Fibroblast of lung (primary cell): ENCODE data around the gene CYTH4. TPM values are rescaled to one million over a fixed set of nuclear protein-coding genes. Genes with fewer than 3 reads are reported as not detected.

Experiments used
- DNase-seq, 2 donors: peaks; one replicate each; pipeline versions ENCODE4 v3.0.0 to v3.0.0-alpha.2; 2010; ENCODE audit warnings: low read depth in 2 of 2
- H2AFZ ChIP-seq: 2 replicates; pipeline ENCODE4 v1.5.1; 2012; ENCODE audit warnings: low read length, control low read depth, inconsistent platforms
- H3K27ac ChIP-seq: 2 replicates; pipeline ENCODE4 v1.5.1; 2011; ENCODE audit warnings: low read length, control low read depth; ENCODE audit not compliant: insufficient read depth
- H3K27me3 ChIP-seq: 2 replicates; pipeline ENCODE4 v1.5.1; 2011; ENCODE audit warnings: mild to moderate bottlenecking, low read length; ENCODE audit not compliant: control insufficient read depth, insufficient read depth
- H3K36me3 ChIP-seq: 2 replicates; pipeline ENCODE4 v1.5.1; 2011; ENCODE audit warnings: low read length; ENCODE audit not compliant: control insufficient read depth, insufficient read depth
- H3K4me1 ChIP-seq: 2 replicates; pipeline ENCODE4 v1.5.1; 2011; ENCODE audit warnings: low read length; ENCODE audit not compliant: control insufficient read depth, insufficient read depth; ENCODE audit errors: extremely low read depth
- H3K4me2 ChIP-seq: 2 replicates; pipeline ENCODE4 v1.5.1; 2011; ENCODE audit warnings: low read length, control low read depth; ENCODE audit not compliant: insufficient read depth; ENCODE audit errors: extremely low read depth
- H3K4me3 ChIP-seq, 4 experiments: fragments of 200-600 bp in 1 of 4; sonication (generic) in 1 of 4; replicated peaks in 1 of 4; 2 replicates each; pipeline ENCODE4 v1.5.1; 2011 to 2016; ENCODE audit warnings: low read length in 4 of 4, low read depth in 3 of 4, mild to moderate bottlenecking in 3 of 4, control low read depth in 2 of 4, inconsistent platforms in 1 of 4, mixed read lengths in 1 of 4; ENCODE audit not compliant: insufficient read depth in 1 of 4; ENCODE audit errors: control extremely low read depth in 1 of 4
- H3K79me2 ChIP-seq: 2 replicates; pipeline ENCODE4 v1.5.1; 2012; ENCODE audit warnings: mild to moderate bottlenecking, low read length, inconsistent platforms; ENCODE audit not compliant: control insufficient read depth, insufficient read depth
- H3K9ac ChIP-seq: 2 replicates; pipeline ENCODE4 v1.5.1; 2011; ENCODE audit warnings: mild to moderate bottlenecking, low read length, control low read depth; ENCODE audit not compliant: insufficient read depth
- H3K9me3 ChIP-seq: 2 replicates; pipeline ENCODE4 v1.5.1; 2012; ENCODE audit warnings: low read depth, low read length; ENCODE audit not compliant: control insufficient read depth, insufficient read depth
- H4K20me1 ChIP-seq: 2 replicates; pipeline ENCODE4 v1.5.1; 2011; ENCODE audit warnings: low read length; ENCODE audit not compliant: control insufficient read depth, insufficient read depth; ENCODE audit errors: extremely low read depth
- CTCF ChIP-seq, 2 donors: IDR thresholded peaks in 1 of 2; conservative IDR thresholded peaks in 1 of 2; 1 replicate in 1 of 2; 2 replicates in 1 of 2; pipeline ENCODE4 v1.5.1; 2011 to 2012; ENCODE audit warnings: low read length in 2 of 2, control low read depth in 1 of 2, inconsistent platforms in 1 of 2, low read depth in 1 of 2, mild to moderate bottlenecking in 1 of 2
- EZH2 ChIP-seq: IDR thresholded peaks from 2 replicates; pipeline ENCODE4 v1.5.1; 2012; ENCODE audit warnings: low read length, control low read depth, mild to moderate bottlenecking; ENCODE audit errors: missing control alignments
- polyA plus RNA-seq, 2 donors: library from polyadenylated mRNA; depleted of rRNA in 1 of 2; stranded (reverse) in 1 of 2; unstranded in 1 of 2; fragments of >200 nt; gene quantifications; 2 replicates each; pipeline ENCODE4 v1.2.1, GENCODE V29; 2011 to 2012; ENCODE audit warnings: missing spikeins in 1 of 2
- total RNA-seq: library from RNA; depleted of rRNA; stranded (reverse); fragments of >200 nt; gene quantifications from 2 replicates; pipeline ENCODE4 v1.2.1, GENCODE V29; 2014

Gene CYTH4
- total and polyA plus RNA-seq, 2 donors (not counting 1 experiment from before 2014, with no cell fraction given), result under 0.01 TPM; not detected in 1

GRCh38 chr22:37353839-37354238 lies 71.5 kb downstream of the CYTH4 start:
- TF ChIP-seq EZH2 (no peak), CTCF (conservative IDR thresholded peaks at IDR 0.05 in 1 of 2, IDR thresholded peaks at IDR 0.05 in 1 of 2; ENCODE audit: low read depth in 1 of 2, low read length in 2 of 2) (no peak)
- DNase-seq, result peak in 1 of 2 donors; percentile 94
- H3K27me3 ChIP-seq, result peaks cover 24% of the 10 kb centered on the region

GRCh38 chr22:37354261-37354660 lies 72.0 kb downstream of the CYTH4 start:
- DNase-seq, result no peak
- Histone ChIP-seq H3K9ac (no peak overlapping the region), H3K79me2 (no peaks in the 10 kb centered on the region), H3K27me3 (peaks cover 24% of the 10 kb centered on the region), H3K36me3 (no peaks in the 10 kb centered on the region), H3K9me3 (no peaks in the 10 kb centered on the region), H2AFZ (no peak overlapping the region), H4K20me1 (no peaks in the 10 kb centered on the region), H3K27ac (no peak overlapping the region), H3K4me2 (no peak overlapping the region), H3K4me1 (no peaks in the 10 kb centered on the region), H3K4me3 (no peak overlapping the region)
- no peak for TF ChIP-seq CTCF (conservative IDR thresholded peaks at IDR 0.05 in 1 of 2, IDR thresholded peaks at IDR 0.05 in 1 of 2; ENCODE audit: low read depth in 1 of 2, low read length in 2 of 2)
- no peak for TF ChIP-seq EZH2

More at GRCh38 chr22:37353839-37354238, 71.5 kb downstream of the CYTH4 start:
- Histone ChIP-seq H3K4me3 (no peak overlapping the region), H4K20me1 (no peaks in the 10 kb centered on the region), H3K27ac (no peak overlapping the region), H3K4me2 (no peak overlapping the region), H3K79me2 (no peaks in the 10 kb centered on the region), H3K4me1 (no peaks in the 10 kb centered on the region), H3K9ac (no peak overlapping the region), H3K9me3 (no peaks in the 10 kb centered on the region), H2AFZ (no peak overlapping the region), H3K36me3 (no peaks in the 10 kb centered on the region)

- Histone ChIP-seq H3K36me3 (no peaks in the 10 kb centered on the region), H3K27me3 (peaks cover 24% of the 10 kb centered on the region), H2AFZ (no peak overlapping the region), H3K79me2 (no peaks in the 10 kb centered on the region), H3K4me2 (no peak overlapping the region), H3K27ac (no peak overlapping the region), H3K9me3 (no peaks in the 10 kb centered on the region), H4K20me1 (no peaks in the 10 kb centered on the region), H3K9ac (no peak overlapping the region), H3K4me1 (no peaks in the 10 kb centered on the region), H3K4me3 (no peak overlapping the region)
- DNase-seq, result no peak
- TF ChIP-seq CTCF (conservative IDR thresholded peaks at IDR 0.05 in 1 of 2, IDR thresholded peaks at IDR 0.05 in 1 of 2; ENCODE audit: low read depth in 1 of 2, low read length in 2 of 2) (no peak), EZH2 (no peak)
These were observed 72.4 kb downstream of the CYTH4 start for GRCh38 chr22:37354670-37355069.
